Breast epithelium (tissue), 3 donors: ENCODE results near the gene LEAP2.

Source experiments
- POLR2A ChIP-seq: fragments of 450-650 bp; IDR thresholded peaks from one replicate; pipeline ENCODE4 v1.6.1; 2016; ENCODE audit warnings: antibody characterized with exemption, mild to moderate bottlenecking, moderate library complexity
- POLR2AphosphoS5 ChIP-seq, 3 donors: sonication (generic); formaldehyde crosslinking; IDR thresholded peaks; one replicate each; pipeline ENCODE4 v1.6.1; 2017; ENCODE audit warnings: antibody characterized with exemption in 3 of 3
- TF ChIP-seq, protein P1 (sequence below), 3 donors: fragments of 450-650 bp; IDR thresholded peaks; one replicate each; pipeline ENCODE4 v1.5.1; 2016 to 2017; ENCODE audit warnings: antibody characterized with exemption in 3 of 3, mild to moderate bottlenecking in 3 of 3, moderate library complexity in 3 of 3

DNA sequence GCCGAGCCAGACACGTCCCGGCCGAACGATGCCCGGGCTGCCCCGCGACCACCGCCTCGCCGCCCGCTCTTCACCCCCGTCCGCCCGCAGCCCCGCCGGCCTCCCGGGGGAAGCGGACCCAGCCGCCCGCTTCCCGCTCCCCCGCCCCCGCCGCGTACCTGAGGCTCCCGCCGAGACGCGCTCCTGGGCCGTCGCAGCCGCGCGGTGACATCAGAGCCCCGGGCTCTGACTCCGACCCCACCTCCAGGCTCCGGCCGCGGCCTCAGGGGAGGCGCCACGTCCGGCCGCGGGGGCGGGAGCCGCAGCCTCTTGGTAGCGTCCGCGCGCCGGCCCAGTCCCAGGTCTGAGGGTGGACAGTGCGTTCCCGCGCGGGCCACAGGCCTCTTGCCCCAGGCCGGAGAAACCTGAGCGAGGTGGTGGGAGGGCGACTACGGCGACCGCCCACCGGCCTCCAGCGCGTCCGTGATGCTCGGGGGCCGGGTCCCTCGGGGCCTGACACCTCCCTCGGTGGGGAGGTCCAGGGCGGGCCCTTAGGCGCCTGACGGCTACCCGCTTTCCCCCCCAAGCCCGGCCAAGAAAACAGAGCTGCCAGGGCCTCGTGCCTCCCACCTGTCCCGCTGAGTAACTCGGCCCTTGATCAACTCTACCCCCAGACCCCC, 42.9 kb upstream of the LEAP2 start, which contains the start of gene SHROOM1:
- TF ChIP-seq POLR2AphosphoS5 (IDR thresholded peaks at IDR 0.05) (peak in 1 of 3 donors; percentile 19), POLR2A (no peak)
- TF ChIP-seq, protein P1, sequence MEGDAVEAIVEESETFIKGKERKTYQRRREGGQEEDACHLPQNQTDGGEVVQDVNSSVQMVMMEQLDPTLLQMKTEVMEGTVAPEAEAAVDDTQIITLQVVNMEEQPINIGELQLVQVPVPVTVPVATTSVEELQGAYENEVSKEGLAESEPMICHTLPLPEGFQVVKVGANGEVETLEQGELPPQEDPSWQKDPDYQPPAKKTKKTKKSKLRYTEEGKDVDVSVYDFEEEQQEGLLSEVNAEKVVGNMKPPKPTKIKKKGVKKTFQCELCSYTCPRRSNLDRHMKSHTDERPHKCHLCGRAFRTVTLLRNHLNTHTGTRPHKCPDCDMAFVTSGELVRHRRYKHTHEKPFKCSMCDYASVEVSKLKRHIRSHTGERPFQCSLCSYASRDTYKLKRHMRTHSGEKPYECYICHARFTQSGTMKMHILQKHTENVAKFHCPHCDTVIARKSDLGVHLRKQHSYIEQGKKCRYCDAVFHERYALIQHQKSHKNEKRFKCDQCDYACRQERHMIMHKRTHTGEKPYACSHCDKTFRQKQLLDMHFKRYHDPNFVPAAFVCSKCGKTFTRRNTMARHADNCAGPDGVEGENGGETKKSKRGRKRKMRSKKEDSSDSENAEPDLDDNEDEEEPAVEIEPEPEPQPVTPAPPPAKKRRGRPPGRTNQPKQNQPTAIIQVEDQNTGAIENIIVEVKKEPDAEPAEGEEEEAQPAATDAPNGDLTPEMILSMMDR (IDR thresholded peaks at IDR 0.05): no peak
